Trophoblast cell (in vitro differentiated cells and primary cell): ENCODE measurements around the gene B3GNT4. TPM values are rescaled to one million over a fixed set of nuclear protein-coding genes. Genes with fewer than 3 reads are reported as not detected.
A peak's percentile ranks its signal among the peaks of the same experiment; 100 is the strongest.

Experiments used
- DNase-seq, 2 donors: peaks; one replicate each; pipeline ENCODE4 v3.0.0-alpha.2; 2016
- H2AFZ ChIP-seq: 2 replicates; pipeline ENCODE4 v1.6.1; 2013; ENCODE audit warnings: low read length, moderate library complexity, mild to moderate bottlenecking; ENCODE audit not compliant: insufficient read depth, poor library complexity
- H2AK5ac ChIP-seq: 2 replicates; pipeline ENCODE4 v1.6.1; 2013; ENCODE audit warnings: mild to moderate bottlenecking, low read length
- H2BK120ac ChIP-seq: 2 replicates; pipeline ENCODE4 v1.6.1; 2013; ENCODE audit warnings: low read length, mild to moderate bottlenecking, moderate library complexity; ENCODE audit not compliant: insufficient read depth, poor library complexity
- H2BK12ac ChIP-seq: 2 replicates; pipeline ENCODE4 v1.6.1; 2013; ENCODE audit warnings: mild to moderate bottlenecking, low read length, moderate library complexity
- H2BK5ac ChIP-seq: 2 replicates; pipeline ENCODE4 v1.6.1; 2013; ENCODE audit warnings: low read length, low read depth, moderate library complexity, mild to moderate bottlenecking; ENCODE audit not compliant: poor library complexity
- H3K14ac ChIP-seq: 2 replicates; pipeline ENCODE4 v1.6.1; 2013; ENCODE audit warnings: mild to moderate bottlenecking, low read length
- H3K18ac ChIP-seq: 2 replicates; pipeline ENCODE4 v1.6.1; 2013; ENCODE audit warnings: mild to moderate bottlenecking, low read length
- H3K23ac ChIP-seq: 2 replicates; pipeline ENCODE4 v1.6.1; 2013; ENCODE audit warnings: low read length
- H3K27ac ChIP-seq: 2 replicates; pipeline ENCODE4 v1.5.1; 2013; ENCODE audit warnings: low read depth, mild to moderate bottlenecking, inconsistent platforms, low read length, moderate library complexity
- H3K27me3 ChIP-seq: 2 replicates; pipeline ENCODE4 v1.6.1; 2013; ENCODE audit warnings: inconsistent platforms, mild to moderate bottlenecking, low read length, moderate library complexity; ENCODE audit not compliant: insufficient read depth
- H3K36me3 ChIP-seq, 2 experiments: 1 replicate in 1 of 2; 2 replicates in 1 of 2; pipeline ENCODE4 v1.6.1; 2013; ENCODE audit warnings: low read length in 2 of 2, mild to moderate bottlenecking in 2 of 2, moderate library complexity in 1 of 2; ENCODE audit not compliant: insufficient read depth in 2 of 2, control insufficient read depth in 1 of 2
- H3K4ac ChIP-seq: 2 replicates; pipeline ENCODE4 v1.6.1; 2013; ENCODE audit warnings: low read depth, mild to moderate bottlenecking, low read length, moderate library complexity
- H3K4me1 ChIP-seq, 2 experiments: 1 replicate in 1 of 2; 2 replicates in 1 of 2; pipeline ENCODE4 v1.6.1; 2013; ENCODE audit warnings: low read length in 2 of 2, mild to moderate bottlenecking in 2 of 2, moderate library complexity in 1 of 2; ENCODE audit not compliant: insufficient read depth in 2 of 2, control insufficient read depth in 1 of 2
- H3K4me2 ChIP-seq: 2 replicates; pipeline ENCODE4 v1.6.1; 2013; ENCODE audit warnings: inconsistent platforms, mild to moderate bottlenecking, low read length, moderate library complexity
- H3K4me3 ChIP-seq: 2 replicates; pipeline ENCODE4 v1.5.1; 2013; ENCODE audit warnings: mild to moderate bottlenecking, low read depth, low read length, inconsistent platforms
- H3K79me1 ChIP-seq: one replicate; pipeline ENCODE4 v1.6.1; 2013; ENCODE audit warnings: low read length
- H3K79me2 ChIP-seq: 2 replicates; pipeline ENCODE4 v1.6.1; 2013; ENCODE audit warnings: low read length, mild to moderate bottlenecking; ENCODE audit not compliant: control insufficient read depth, insufficient read depth, poor library complexity
- H3K9ac ChIP-seq: 2 replicates; pipeline ENCODE4 v1.6.1; 2013; ENCODE audit warnings: mild to moderate bottlenecking, low read length
- H3K9me3 ChIP-seq: 2 replicates; pipeline ENCODE4 v1.6.1; 2013; ENCODE audit warnings: low read depth, mild to moderate bottlenecking, control low read depth, inconsistent platforms, low read length; ENCODE audit not compliant: insufficient read depth
- H4K12ac ChIP-seq: 2 replicates; pipeline ENCODE4 v1.6.1; 2013; ENCODE audit warnings: low read depth, mild to moderate bottlenecking, low read length, moderate library complexity
- H4K8ac ChIP-seq: 2 replicates; pipeline ENCODE4 v1.6.1; 2013; ENCODE audit warnings: low read depth, mild to moderate bottlenecking, low read length, moderate library complexity
- H4K91ac ChIP-seq: one replicate; pipeline ENCODE4 v1.6.1; 2013; ENCODE audit warnings: low read depth, mild to moderate bottlenecking, low read length, moderate library complexity
- WGBS: extraction: QIAGEN DNeasy Blood & Tissue Kit; methylation state at CpG from one replicate; pipeline ENCODE4 v1.1.7; 2013; ENCODE audit warnings: missing lambda C conversion rate; ENCODE audit not compliant: insufficient read length, insufficient coverage; ENCODE audit errors: extremely low coverage; 5-methylcytosine and 5-hydroxymethylcytosine counted together
- polyA plus RNA-seq: library from polyadenylated mRNA; stranded (reverse); fragments of 200-250 nt; gene quantifications from 2 replicates; pipeline ENCODE4 v1.2.3, GENCODE V29; 2013

Gene B3GNT4
- polyA plus RNA-seq, result 0.35 and 0.47 TPM in 2 replicates

GRCh38 chr12:122203301-122204166, at the start of gene B3GNT4:
TSS of gene B3GNT4 (plus strand) at chr12:122203709. CDS start at chr12:122204619, 910 bp downstream.
- Histone ChIP-seq H3K27me3 (peaks cover 13% of the 10 kb centered on the region), H3K79me2 (no peaks in the 10 kb centered on the region), H2AK5ac (no peak within 1 kb of the TSS), H3K79me1 (peaks cover 2% of the 10 kb centered on the region), H3K18ac (peak within 1 kb of the TSS; percentile 17), H3K4me2 (peak within 1 kb of the TSS; percentile 65), H3K23ac (no peak within 1 kb of the TSS), H3K27ac (no peak within 1 kb of the TSS), H2BK5ac (no peak within 1 kb of the TSS), H3K9me3 (peaks cover 1% of the 10 kb centered on the region), H2BK120ac (no peak within 1 kb of the TSS), H4K8ac (peak within 1 kb of the TSS; percentile 23), H3K36me3 (peaks cover 19 to 23% of the 10 kb centered on the region in 2 experiments), H4K12ac (no peak within 1 kb of the TSS), H2AFZ (peak within 1 kb of the TSS; percentile 84), H3K9ac (no peak within 1 kb of the TSS), H3K4me3 (peak within 1 kb of the TSS; percentile 74), H3K4ac (no peak within 1 kb of the TSS), H4K91ac (no peak within 1 kb of the TSS), H3K4me1 (peaks cover 6 to 10% of the 10 kb centered on the region in 2 experiments), H2BK12ac (no peak within 1 kb of the TSS), H3K14ac (peak within 1 kb of the TSS; percentile 2)
- peak; percentile 49 to 68 for DNase-seq
- WGBS, result no CpG with 5 or more reads among the region's 104 CpGs

GRCh38 chr12:122155705-122156104, 47.8 kb upstream of the B3GNT4 start:
- Histone ChIP-seq H3K9me3 (no peaks in the 10 kb centered on the region), H4K12ac (no peak overlapping the region), H3K4me3 (no peak overlapping the region), H2AFZ (no peak overlapping the region), H3K79me1 (no peaks in the 10 kb centered on the region), H3K4me2 (no peak overlapping the region), H3K14ac (no peak overlapping the region), H4K8ac (no peak overlapping the region), H3K23ac (no peak overlapping the region), H3K18ac (no peak overlapping the region), H3K4me1 (no peaks in the 10 kb centered on the region), H2BK5ac (no peak overlapping the region), H3K79me2 (no peaks in the 10 kb centered on the region), H3K27ac (no peak overlapping the region), H2BK12ac (no peak overlapping the region), H2AK5ac (no peak overlapping the region), H3K9ac (no peak overlapping the region), H3K27me3 (no peaks in the 10 kb centered on the region), H2BK120ac (no peak overlapping the region), H3K36me3 (no peaks in the 10 kb centered on the region), H3K4ac (no peak overlapping the region), H4K91ac (no peak overlapping the region)
- WGBS, result no CpG with 5 or more reads among the region's 10 CpGs
- no peak for DNase-seq

GRCh38 chr12:122158700-122159285, 44.7 kb upstream of the B3GNT4 start:
- Histone ChIP-seq H2BK120ac (no peak overlapping the region), H2AK5ac (no peak overlapping the region), H4K8ac (no peak overlapping the region), H3K23ac (no peak overlapping the region), H3K4ac (no peak overlapping the region), H3K79me2 (no peaks in the 10 kb centered on the region), H3K14ac (no peak overlapping the region), H4K91ac (no peak overlapping the region), H3K4me1 (no peaks in the 10 kb centered on the region), H3K18ac (no peak overlapping the region), H2BK12ac (no peak overlapping the region), H3K4me2 (no peak overlapping the region), H3K9ac (no peak overlapping the region), H3K4me3 (no peak overlapping the region), H3K79me1 (no peaks in the 10 kb centered on the region), H3K36me3 (no peaks in the 10 kb centered on the region), H3K27me3 (no peaks in the 10 kb centered on the region), H4K12ac (no peak overlapping the region), H2AFZ (no peak overlapping the region), H2BK5ac (no peak overlapping the region), H3K9me3 (no peaks in the 10 kb centered on the region), H3K27ac (no peak overlapping the region)
- no peak for DNase-seq
- WGBS, result no CpG with 5 or more reads among the region's 7 CpGs

GRCh38 chr12:122159882-122160281, 43.6 kb upstream of the B3GNT4 start:
- no peak overlapping the region for H4K8ac ChIP-seq
- no peaks in the 10 kb centered on the region for H3K9me3 ChIP-seq
- H3K4me3 ChIP-seq, result no peak overlapping the region
- no peak overlapping the region for H3K14ac ChIP-seq
- no peaks in the 10 kb centered on the region for H3K79me2 ChIP-seq
- no peak overlapping the region for H4K12ac ChIP-seq
- no peak overlapping the region for H2AFZ ChIP-seq
- no peak overlapping the region for H3K18ac ChIP-seq
- H3K27ac ChIP-seq, result no peak overlapping the region
- H3K4me2 ChIP-seq, result no peak overlapping the region
- H3K79me1 ChIP-seq, result no peaks in the 10 kb centered on the region
- H3K4me1 ChIP-seq, result no peaks in the 10 kb centered on the region
- H2AK5ac ChIP-seq, result no peak overlapping the region
- no peak overlapping the region for H2BK120ac ChIP-seq
- no peak overlapping the region for H3K9ac ChIP-seq
- H3K36me3 ChIP-seq, result no peaks in the 10 kb centered on the region
- no peak overlapping the region for H3K4ac ChIP-seq
- H3K23ac ChIP-seq, result no peak overlapping the region
- H4K91ac ChIP-seq, result no peak overlapping the region
- no peak overlapping the region for H2BK5ac ChIP-seq
- no peak for DNase-seq
- no peak overlapping the region for H2BK12ac ChIP-seq
- WGBS, result no CpG with 5 or more reads among the region's 4 CpGs
- H3K27me3 ChIP-seq, result no peaks in the 10 kb centered on the region
